ENCODE results near the gene CMC2.

DNA sequence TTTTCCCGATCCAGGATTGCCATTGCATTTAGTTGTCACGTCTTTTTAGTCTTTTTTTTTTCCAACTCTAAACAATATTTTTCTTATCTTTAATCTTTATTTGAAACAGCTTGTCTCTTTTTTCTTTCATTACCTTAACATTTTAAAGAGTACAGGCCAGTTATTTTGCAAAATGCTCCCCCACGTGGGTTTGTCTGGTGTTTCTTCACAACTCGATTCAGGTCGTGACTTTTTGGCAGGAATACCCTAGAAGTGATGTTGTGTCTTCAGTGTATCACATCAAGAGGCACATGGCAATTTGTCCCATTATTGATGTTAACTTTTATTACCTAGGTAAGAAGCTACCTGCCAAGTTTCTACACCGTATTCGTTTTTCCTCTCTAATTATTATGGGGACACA, 17.9 kb downstream of the CMC2 start:
- TF ChIP-seq CTCF (conservative IDR thresholded peaks at IDR 0.05) (no peak), EZH2 (IDR thresholded peaks at IDR 0.05; ENCODE audit: low read depth) (no peak)

Data from PC-9 (cell line).